ENCODE measurements around the gene SLC39A11.
"Not testable (repeated sequence)": the region's sequence is repeated elsewhere in the genome, so short reads cannot be mapped to it uniquely, and the experiment has no call there.

The SLC39A11 gene

GRCh38 chr17:72771734-72772133 lies 320.8 kb downstream of the SLC39A11 start:
- DNase-seq: no peak

- DNase-seq: no peak
Measured at GRCh38 chr17:72766761-72767356, 325.6 kb downstream of the SLC39A11 start.

- DNase-seq: no peak
Measured at GRCh38 chr17:72765368-72766153, 326.9 kb downstream of the SLC39A11 start.

GRCh38 chr17:72764632-72765041 lies 327.9 kb downstream of the SLC39A11 start:
- DNase-seq: no peak

GRCh38 chr17:72763981-72764380 lies 328.5 kb downstream of the SLC39A11 start:
- no peak for DNase-seq

GRCh38 chr17:72761893-72762575 lies 330.5 kb downstream of the SLC39A11 start:
- DNase-seq: not testable (repeated sequence)

GRCh38 chr17:72761431-72761830 lies 331.1 kb downstream of the SLC39A11 start:
- DNase-seq: no peak

GRCh38 chr17:72760368-72760767 lies 332.1 kb downstream of the SLC39A11 start:
- no peak for DNase-seq

GRCh38 chr17:72759301-72759700 lies 333.2 kb downstream of the SLC39A11 start:
- DNase-seq: no peak

GRCh38 chr17:72756256-72756655 lies 336.2 kb downstream of the SLC39A11 start:
- DNase-seq: no peak

GRCh38 chr17:72754513-72754912 lies 338.0 kb downstream of the SLC39A11 start:
- DNase-seq: no peak

GRCh38 chr17:72751746-72752145 lies 340.7 kb downstream of the SLC39A11 start:
- DNase-seq: no peak

- DNase-seq: no peak
Measured at GRCh38 chr17:72749119-72749572, 343.3 kb downstream of the SLC39A11 start.

- no peak for DNase-seq
Measured at GRCh38 chr17:72747501-72747900, 345.0 kb downstream of the SLC39A11 start.

GRCh38 chr17:72745241-72745640 lies 347.2 kb downstream of the SLC39A11 start:
- DNase-seq: no peak

- no peak for DNase-seq
Measured at GRCh38 chr17:72743037-72743467, 349.4 kb downstream of the SLC39A11 start.

- DNase-seq: no peak
Measured at GRCh38 chr17:72737151-72737690, 355.3 kb downstream of the SLC39A11 start.

GRCh38 chr17:72735592-72735991 lies 356.9 kb downstream of the SLC39A11 start:
- DNase-seq: no peak

GRCh38 chr17:72735048-72735447 lies 357.4 kb downstream of the SLC39A11 start:
- no peak for DNase-seq

- no peak for DNase-seq
Measured at GRCh38 chr17:72734613-72735012, 357.9 kb downstream of the SLC39A11 start.

GRCh38 chr17:72733619-72734282 lies 358.7 kb downstream of the SLC39A11 start:
- DNase-seq: no peak

- no peak for DNase-seq
Measured at GRCh38 chr17:72732893-72733618, 359.4 kb downstream of the SLC39A11 start.
